CD4-positive, alpha-beta T cell treated with Interleukin-15 for 1 hour (primary cell): ENCODE results near the gene GJA10.

Source experiments
- DNase-seq: peaks from one replicate; pipeline ENCODE4 v3.0.0-alpha.2; 2020

GJA10 gene

GRCh38 chr6:89917801-89918366, 23.6 kb downstream of the GJA10 start:
- no peak for DNase-seq

DNA sequence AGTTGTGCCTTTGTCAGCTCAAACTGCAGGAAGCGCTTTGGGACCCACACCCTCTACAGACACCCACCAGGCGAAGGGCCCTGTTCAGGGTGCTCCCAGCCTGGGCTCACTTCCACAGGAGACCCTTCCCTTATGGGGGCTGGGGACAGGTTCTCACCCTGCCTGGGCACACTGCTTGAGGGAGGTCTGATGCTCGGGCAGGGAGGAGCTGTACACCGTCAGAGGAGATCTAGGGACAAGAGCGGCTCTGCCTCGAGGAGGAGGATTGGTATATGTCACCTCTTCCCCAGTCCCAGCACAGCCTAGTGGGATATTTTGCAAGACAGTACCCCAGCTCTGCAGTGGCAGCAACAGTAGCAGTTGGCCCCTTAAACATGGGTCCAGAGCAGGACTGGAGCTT, 26.9 kb downstream of the GJA10 start:
- no peak for DNase-seq

GRCh38 chr6:89921691-89922090, 27.4 kb downstream of the GJA10 start:
- DNase-seq, result no peak

- DNase-seq, result no peak
Observed at GRCh38 chr6:89924231-89924630, 30.0 kb downstream of the GJA10 start.

- no peak for DNase-seq
Observed at GRCh38 chr6:89925826-89926225, 31.6 kb downstream of the GJA10 start.

DNA sequence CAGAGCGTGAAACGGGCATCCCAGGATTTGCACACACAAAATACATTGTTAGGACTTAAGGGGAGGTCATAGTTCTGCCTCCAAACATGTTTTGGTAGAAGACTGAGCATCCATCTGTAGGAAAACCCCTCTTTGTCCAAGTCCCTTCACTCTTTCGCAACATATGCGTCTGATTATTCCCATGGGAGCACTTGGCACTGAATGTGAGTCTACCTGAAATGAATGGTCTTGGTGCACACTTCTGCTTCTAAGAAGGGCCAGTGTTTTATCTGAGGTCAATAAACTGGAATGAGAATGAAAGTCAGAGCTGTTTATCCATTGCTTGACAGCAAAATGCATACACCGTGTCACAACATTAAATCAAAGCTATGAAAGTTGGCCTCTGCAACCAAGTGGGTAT, 33.0 kb downstream of the GJA10 start:
- no peak for DNase-seq

- DNase-seq, result no peak
Observed at GRCh38 chr6:89927791-89928550, 33.7 kb downstream of the GJA10 start.

DNA sequence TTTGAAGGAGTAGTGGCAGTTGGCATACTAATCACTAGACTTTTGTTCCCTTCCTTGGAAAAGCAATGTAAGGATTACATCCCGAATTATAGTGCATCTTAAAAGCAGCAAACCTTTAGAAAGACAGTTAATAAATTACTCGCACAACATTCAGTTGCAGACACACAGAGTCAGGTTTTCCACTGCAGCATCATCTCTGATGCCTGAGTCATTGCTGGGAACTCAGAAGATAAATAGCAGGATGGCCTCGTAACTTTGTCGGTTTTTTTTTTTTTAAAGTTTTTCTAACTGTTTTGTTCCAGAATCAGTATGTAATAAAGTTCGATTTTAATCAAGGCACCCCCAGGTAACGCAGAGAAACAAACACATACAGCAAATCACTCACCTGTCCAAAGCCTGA, 34.3 kb downstream of the GJA10 start:
- DNase-seq, result no peak

GRCh38 chr6:89930789-89931188, 36.5 kb downstream of the GJA10 start:
- no peak for DNase-seq

DNA sequence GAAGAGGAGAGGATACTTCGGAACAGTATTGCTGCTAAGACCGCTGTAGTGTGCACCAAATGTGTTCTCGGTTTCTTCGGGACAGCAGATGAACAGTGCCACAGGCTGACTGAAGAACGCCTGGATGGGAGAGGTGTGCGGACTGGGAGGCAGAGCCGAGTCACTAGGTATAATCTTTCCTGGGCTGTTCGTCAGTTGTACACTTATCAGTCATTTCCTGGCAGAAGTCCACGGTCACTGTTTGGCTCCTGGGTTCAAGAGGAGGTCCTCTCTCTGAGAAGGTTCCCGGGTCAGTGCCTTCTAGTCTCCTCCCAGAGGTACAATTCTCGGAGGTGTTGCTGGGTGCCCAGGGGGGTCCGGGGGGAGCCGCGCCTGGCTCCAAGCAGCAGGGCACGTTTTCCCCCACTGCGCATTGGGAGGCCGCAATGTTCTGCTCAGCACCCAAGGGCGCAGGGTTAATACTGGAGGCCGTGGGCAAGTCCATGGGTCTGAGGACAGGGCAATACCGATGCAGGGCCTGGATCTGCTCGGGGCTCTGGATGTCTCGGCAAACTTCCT, 38.1 kb downstream of the GJA10 start:
- DNase-seq, result no peak

DNA sequence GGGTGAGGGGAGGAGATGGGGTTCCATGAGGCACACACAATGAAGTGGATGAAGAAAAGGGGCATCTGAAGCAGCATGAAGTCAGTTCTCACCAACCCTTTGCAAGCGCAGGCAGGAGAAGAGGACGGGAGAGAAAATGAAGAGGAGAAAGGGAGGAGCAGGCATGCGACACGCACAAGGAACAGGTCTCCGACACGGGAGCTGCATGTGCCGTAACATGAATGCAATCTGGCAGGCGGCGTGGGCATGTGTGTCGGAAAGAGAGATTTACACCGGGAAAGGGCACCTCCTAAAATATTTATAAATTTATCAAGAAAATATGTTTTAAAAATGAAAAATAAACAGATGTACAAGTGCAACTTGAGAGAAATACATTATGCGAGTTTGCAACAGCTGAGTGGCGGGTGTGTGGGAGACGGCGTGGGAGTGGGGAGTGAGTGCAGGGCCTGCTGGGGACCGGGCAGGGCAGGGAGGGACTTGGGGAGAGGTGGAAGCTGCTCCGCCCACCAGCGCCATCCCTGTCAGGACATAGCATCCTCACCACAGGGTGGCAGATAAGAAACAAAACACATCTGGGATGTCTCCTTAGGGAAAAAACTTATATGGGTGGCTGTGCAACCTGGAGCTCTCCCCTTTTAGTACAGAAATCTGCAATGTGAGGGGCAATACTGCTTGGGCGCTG, 40.6 kb downstream of the GJA10 start:
- no peak for DNase-seq

- no peak for DNase-seq
Observed at GRCh38 chr6:89936177-89936576, 41.9 kb downstream of the GJA10 start.

DNA sequence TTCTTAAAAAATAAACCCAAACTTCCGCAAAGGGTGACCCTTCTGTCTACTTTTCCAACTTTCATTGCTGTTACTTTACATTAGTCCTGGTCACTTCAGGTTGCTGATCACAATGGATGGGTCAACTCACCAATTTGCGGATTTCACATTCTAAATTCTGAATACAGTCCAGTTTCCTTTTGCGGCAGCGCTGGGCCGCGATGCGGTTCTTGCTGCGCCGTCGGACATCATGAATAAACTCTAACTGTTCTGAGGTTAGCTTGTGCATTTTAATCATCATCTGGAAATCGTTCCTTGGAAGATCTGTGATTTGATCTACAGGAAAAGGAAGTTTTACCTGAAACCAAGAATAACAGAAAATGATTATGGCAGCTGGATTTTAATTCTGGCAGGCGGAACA, 43.7 kb downstream of the GJA10 start:
- no peak for DNase-seq

DNA sequence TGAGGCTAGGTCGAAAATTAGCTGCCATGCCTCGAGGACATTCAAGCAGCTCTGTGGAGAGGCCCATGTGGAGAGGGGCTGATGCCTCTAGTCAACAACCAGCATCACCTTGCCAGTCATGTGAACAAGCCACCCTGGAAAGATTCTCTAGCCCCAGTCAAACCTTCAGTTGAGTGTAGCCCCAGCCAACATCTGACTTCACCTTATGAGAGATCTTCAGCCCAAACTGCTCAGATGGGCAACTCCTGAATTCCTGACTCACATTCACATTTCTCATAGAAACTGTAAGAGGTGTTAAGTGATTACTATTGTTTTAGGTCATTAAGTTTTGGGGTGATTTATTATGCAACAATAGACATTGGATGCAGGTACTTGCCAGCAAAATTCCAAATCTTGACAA, 44.9 kb downstream of the GJA10 start:
- no peak for DNase-seq

- DNase-seq, result peak; percentile 71
Observed at GRCh38 chr6:89940225-89941027, 46.2 kb downstream of the GJA10 start.

- DNase-seq, result no peak
Observed at GRCh38 chr6:89941031-89941762, 46.9 kb downstream of the GJA10 start.

DNA sequence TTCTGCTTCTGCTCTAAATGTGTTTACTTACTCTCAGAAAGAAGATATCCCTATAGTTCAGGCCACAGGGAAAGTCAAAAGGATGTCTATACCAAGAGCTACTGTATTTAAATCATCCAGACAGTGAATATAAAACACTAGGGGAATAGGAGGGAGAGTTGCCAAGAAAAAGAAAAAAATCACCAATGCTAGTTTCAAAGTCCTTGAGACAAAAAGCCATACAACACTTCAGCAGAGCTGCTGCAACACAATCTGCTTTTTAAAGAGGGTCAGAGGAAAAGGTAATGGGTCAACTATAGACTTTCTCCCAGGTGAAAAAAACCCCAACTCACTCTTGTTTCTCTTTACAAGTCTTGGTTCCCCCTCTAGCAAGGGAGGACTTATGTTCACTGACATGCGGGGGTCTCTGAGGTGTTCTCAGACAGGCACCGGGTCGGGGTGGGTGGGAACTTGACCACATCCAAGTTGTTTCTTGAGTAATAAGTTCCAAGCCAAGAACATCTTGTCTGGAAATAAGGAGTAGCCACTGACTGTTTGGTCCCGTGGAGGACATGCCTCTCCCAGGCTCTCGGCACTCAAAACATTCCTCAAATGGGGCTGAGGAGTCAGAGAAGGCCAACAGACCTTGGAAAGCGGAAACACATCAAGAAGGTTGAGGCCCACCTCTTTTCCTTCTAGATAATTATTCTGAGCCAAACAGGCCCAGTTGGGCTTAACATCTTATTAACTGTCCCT, 47.7 kb downstream of the GJA10 start:
- DNase-seq, result no peak

DNA sequence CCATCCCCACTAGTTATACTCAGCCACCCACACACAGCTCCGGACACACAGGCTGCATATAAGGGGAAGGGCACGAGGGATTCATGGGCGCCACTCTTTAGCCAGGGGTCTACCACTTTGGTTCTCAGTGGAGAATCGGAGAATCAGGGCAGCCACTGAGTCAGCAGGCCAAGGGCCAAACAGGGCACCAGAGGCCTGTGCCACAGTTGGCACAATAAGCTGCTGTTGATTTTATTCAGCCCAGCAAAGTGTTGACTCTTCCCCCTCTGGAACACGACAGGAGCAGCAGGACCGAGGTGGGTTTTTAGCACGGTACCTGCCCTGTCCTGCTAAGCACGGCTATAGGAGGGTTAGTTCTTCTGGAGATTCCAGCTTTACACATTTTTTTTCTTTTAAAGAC, 48.3 kb downstream of the GJA10 start:
- DNase-seq, result no peak

DNA sequence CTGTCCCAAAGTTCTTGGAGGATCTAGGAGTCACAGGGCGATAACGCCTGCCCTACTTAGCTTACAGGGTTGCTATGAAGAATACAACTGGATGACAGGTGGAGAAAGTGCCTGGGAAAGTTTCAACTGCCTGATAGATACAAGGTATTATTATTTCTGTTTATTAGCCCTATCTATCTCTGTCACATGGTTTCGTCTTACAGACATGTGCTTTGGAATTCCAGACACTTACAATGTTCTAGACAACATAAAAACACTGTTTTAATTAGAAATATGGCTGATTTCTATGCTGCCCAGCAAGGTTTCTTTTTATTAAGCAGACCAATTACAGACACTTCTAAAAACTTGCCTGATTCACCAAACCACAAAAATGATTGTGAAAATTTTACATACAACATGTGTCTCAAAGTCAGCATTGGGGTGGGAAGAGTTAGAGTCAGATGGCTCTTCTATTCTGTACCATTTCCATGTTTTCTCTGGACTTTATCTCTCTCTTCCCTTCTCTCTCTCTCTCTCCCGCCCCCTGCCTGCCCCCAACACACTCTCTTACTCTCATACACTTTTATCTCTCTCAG, 50.0 kb downstream of the GJA10 start:
- DNase-seq, result no peak

DNA sequence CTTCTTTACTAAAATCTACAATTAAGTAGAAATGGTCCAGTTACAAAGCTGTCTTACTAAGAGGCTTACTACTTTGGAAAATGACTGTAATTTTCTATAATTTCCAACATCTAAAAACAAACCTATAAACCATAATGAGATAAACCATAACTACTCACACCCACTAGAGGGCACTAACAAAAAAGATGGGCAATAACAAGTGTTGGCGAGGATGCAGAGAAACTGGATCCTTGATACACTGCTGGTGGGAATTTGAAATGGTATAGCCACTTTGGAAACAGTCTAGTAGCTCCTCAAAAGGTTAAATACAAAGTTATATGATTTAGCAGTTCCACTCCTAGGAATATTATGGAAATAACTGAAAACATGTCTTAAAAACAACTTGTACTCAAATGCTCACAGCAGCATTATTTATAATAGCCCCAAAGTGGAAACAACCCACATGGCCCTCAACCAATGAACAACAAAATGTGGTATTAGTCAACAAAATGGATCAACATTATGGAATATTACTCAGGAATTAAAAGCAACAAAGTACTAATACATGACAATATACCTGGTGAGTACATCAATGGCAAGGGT, 50.6 kb downstream of the GJA10 start:
- no peak for DNase-seq
